K562 (cell line): ENCODE results near the gene ZSCAN1. TPM values are rescaled to one million over a fixed set of nuclear protein-coding genes. Genes with fewer than 3 reads are reported as not detected.

ENCODE experiments used
- BHLHE40 ChIP-seq: IDR thresholded peaks from 2 replicates; pipeline ENCODE4 v1.6.1; 2011; ENCODE audit warnings: low read length, improper control_type of control experiment
- CBFA2T3 ChIP-seq: fragments of 450-650 bp; IDR thresholded peaks from 2 replicates; pipeline ENCODE4 v1.6.1; 2017
- CTCFL ChIP-seq: IDR thresholded peaks from 2 replicates; pipeline ENCODE4 v1.6.1; 2011; ENCODE audit warnings: borderline replicate concordance, low read depth, mild to moderate bottlenecking, moderate library complexity, low read length; ENCODE audit not compliant: insufficient read depth, poor library complexity, severe bottlenecking
- GABPA ChIP-seq: fragments of 200-800 bp; sonication (Bioruptor generic); conservative IDR thresholded peaks from 2 replicates; pipeline ENCODE4 v1.6.1; 2016; ENCODE audit warnings: low read depth, missing genetic modification characterization, missing compliant biosample characterization
- IRF9 ChIP-seq: fragments of 450-650 bp; IDR thresholded peaks from 2 replicates; pipeline ENCODE4 v1.6.1; 2016; ENCODE audit warnings: missing biosample characterization, missing genetic modification characterization
- KDM1A ChIP-seq, 2 experiments: fragments of 450-650 bp; IDR thresholded peaks; 2 replicates each; pipeline ENCODE4 v1.6.1; 2016; ENCODE audit warnings: mild to moderate bottlenecking in 2 of 2
- NR2C1 ChIP-seq, 2 experiments: fragments of 450-650 bp; IDR thresholded peaks; 2 replicates each; pipeline ENCODE4 v1.6.1; 2017; ENCODE audit warnings: mild to moderate bottlenecking in 2 of 2, antibody characterized with exemption in 1 of 2, inconsistent platforms in 1 of 2, missing compliant biosample characterization in 1 of 2, missing genetic modification characterization in 1 of 2
- PHB2 ChIP-seq: fragments of 450-650 bp; IDR thresholded peaks from 2 replicates; pipeline ENCODE4 v1.6.1; 2017; ENCODE audit warnings: low read depth
- RAD21 ChIP-seq, 2 experiments: fragments of 250-450 bp in 1 of 2; fragments of 450-650 bp in 1 of 2; sonication (Bioruptor Pico) in 1 of 2; formaldehyde crosslinking in 1 of 2; IDR thresholded peaks in 1 of 2; conservative IDR thresholded peaks in 1 of 2; 2 replicates each; pipeline versions ENCODE4 v1.4.0 to v1.8.0; 2020 to 2022; ENCODE audit warnings: mild to moderate bottlenecking in 2 of 2, moderate library complexity in 1 of 2
- STAT6 ChIP-seq: sonication (generic); formaldehyde crosslinking; IDR thresholded peaks from 2 replicates; pipeline ENCODE4 v1.8.1; 2023; ENCODE audit warnings: mild to moderate bottlenecking, missing genetic modification reagents
- polyA plus RNA-seq, 8 experiments: library from polyadenylated mRNA; depleted of rRNA in 4 of 8; stranded (reverse) in 5 of 8; unstranded in 3 of 8; fragments of >200 nt; fragmentation: Nextera tagmentation in 2 of 8; fragmentation: Illumina TruSeq in 1 of 8; extraction: Ambion mirVana in 2 of 8; extraction: Trizol in 1 of 8; gene quantifications; 2 replicates each; pipeline versions ENCODE4 v1.2.1 to v1.2.3, GENCODE V29; 2011 to 2014; ENCODE audit warnings: inconsistent platforms in 1 of 8, missing spikeins in 1 of 8
- total RNA-seq, 7 experiments: library from RNA; depleted of rRNA in 6 of 7; stranded (reverse); fragments of >200 nt in 6 of 7; fragmentation: Illumina TruSeq in 2 of 7; extraction: Trizol in 2 of 7; gene quantifications; 2 replicates each; pipeline versions ENCODE4 v1.2.1 to v1.2.3, GENCODE V29; 2011 to 2021; ENCODE audit warnings: low replicate concordance in 1 of 7
- TF ChIP-seq, protein P1 (sequence below), 2 experiments: fragments of 450-650 bp; formaldehyde crosslinking in 1 of 2; IDR thresholded peaks; 2 replicates each; pipeline versions ENCODE4 v1.4.0 to v1.6.1; 2014 to 2020; ENCODE audit warnings: mild to moderate bottlenecking in 2 of 2, borderline replicate concordance in 1 of 2, low read depth in 1 of 2

The ZSCAN1 gene
- total and polyA plus RNA-seq, 9 of the 15 experiments (the other 6 are each of a cell fraction or from before 2014, with no cell fraction given), result not detected

DNA sequence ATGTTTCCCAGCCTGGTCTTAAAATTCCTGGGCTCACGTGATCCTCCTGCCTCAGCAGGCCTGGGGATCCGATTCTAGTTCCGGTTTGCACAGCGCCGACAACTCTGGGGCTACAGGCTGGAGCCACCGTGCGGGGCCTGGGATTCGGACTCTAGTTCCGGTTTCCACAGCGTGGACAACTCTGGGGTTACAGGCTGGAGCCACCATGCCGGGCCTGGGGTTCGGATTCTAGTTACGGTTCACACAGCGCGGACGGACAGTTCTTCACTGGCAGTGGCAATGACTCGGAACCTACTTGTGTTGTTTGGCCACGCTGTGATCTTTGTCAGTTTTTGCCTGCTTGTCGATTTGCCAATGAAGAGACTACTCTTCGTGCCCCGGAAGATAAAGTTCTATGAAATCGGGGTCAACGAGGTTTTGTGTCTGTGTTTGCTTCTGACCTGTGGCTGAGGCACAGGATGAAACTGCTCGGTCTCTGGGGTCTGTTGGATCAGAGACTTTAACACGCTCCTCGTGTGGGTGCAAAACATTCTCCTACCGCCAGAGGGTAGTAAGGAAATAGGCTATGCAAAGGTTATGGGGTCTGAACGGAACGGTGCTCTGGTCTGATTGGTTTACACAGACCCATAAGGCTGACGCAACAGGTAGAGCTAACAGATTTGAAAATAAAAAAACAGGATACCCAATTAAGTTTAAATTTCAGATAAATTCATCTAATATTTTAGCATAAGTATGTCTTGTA lies 12.1 kb upstream of the ZSCAN1 start (continued):
- TF ChIP-seq CTCFL (no peak), PHB2 (no peak), IRF9 (tag) (no peak), STAT6 (CRISPR knock-in tag) (no peak), RAD21 (CRISPR knock-in tag; conservative IDR thresholded peaks at IDR 0.05 in 1 of 2, IDR thresholded peaks at IDR 0.05 in 1 of 2) (peak in 1 of 2 experiments; percentile 63; a peak in 2 of 4 replicates), GABPA (tag) (no peak), NR2C1 (IDR thresholded peaks at IDR 0.05) (peak; percentile 54; the same call in 1 of the 2 replicates), NR2C1 (tag; IDR thresholded peaks at IDR 0.05) (0 out of 2 replicates have a peak, but pooled peaks have one; percentile 41), KDM1A (IDR thresholded peaks at IDR 0.05) (no peak), CBFA2T3 (no peak), BHLHE40 (no peak)
- TF ChIP-seq, protein P1, sequence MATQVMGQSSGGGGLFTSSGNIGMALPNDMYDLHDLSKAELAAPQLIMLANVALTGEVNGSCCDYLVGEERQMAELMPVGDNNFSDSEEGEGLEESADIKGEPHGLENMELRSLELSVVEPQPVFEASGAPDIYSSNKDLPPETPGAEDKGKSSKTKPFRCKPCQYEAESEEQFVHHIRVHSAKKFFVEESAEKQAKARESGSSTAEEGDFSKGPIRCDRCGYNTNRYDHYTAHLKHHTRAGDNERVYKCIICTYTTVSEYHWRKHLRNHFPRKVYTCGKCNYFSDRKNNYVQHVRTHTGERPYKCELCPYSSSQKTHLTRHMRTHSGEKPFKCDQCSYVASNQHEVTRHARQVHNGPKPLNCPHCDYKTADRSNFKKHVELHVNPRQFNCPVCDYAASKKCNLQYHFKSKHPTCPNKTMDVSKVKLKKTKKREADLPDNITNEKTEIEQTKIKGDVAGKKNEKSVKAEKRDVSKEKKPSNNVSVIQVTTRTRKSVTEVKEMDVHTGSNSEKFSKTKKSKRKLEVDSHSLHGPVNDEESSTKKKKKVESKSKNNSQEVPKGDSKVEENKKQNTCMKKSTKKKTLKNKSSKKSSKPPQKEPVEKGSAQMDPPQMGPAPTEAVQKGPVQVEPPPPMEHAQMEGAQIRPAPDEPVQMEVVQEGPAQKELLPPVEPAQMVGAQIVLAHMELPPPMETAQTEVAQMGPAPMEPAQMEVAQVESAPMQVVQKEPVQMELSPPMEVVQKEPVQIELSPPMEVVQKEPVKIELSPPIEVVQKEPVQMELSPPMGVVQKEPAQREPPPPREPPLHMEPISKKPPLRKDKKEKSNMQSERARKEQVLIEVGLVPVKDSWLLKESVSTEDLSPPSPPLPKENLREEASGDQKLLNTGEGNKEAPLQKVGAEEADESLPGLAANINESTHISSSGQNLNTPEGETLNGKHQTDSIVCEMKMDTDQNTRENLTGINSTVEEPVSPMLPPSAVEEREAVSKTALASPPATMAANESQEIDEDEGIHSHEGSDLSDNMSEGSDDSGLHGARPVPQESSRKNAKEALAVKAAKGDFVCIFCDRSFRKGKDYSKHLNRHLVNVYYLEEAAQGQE (IDR thresholded peaks at IDR 0.05; ENCODE audit: borderline replicate concordance), result peak; percentile 39; the same call in 1 of the 2 replicates
- TF ChIP-seq, protein P1 (CRISPR knock-in tag; IDR thresholded peaks at IDR 0.05; ENCODE audit: low read depth), result no peak
- TF ChIP-seq, all 486 proteins: peak for 6
